Measurements from ENCODE around the gene ZNF532.

The ZNF532 gene

DNA sequence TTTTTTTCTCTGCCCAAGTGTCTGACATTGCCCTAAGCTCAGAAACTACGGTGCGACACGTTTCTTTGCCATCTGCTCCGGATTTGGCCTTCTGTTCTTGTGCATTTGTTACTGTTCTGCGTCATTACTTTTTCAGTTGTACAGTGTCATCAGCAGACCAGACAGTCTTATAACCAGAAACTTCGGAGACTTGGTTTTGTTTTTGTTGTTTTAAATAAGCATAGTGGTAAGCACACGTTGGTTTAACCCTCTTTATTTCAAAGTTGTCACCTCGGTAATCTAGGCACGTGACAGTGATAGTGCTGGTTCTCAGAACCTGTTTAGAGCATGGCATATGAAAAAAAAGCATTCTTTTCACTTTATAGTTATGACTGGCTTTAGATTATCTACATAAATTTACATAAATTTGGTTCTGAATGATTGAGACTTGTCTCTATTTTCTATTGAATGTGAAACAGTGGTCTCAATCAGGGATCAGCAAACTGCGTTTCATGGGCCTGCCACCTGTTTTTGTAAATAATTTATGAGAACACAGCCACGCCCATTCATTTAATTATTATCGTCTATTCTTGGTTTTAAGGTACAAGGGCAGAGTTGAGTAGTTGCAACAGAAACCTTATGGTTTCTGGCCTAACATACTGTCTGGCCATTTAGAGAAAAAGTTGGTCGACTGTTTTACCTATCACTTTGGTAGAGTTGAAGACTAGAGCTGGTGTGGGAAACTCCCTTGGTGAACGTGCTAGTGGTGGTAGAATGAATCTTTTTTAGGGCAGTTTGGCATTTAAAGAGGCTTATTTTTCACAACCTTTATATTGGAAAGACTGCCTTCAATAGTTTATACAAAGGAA, 106.5 kb downstream of the ZNF532 start:
- no peak for DNase-seq (ENCODE audit: low read depth)

DNA sequence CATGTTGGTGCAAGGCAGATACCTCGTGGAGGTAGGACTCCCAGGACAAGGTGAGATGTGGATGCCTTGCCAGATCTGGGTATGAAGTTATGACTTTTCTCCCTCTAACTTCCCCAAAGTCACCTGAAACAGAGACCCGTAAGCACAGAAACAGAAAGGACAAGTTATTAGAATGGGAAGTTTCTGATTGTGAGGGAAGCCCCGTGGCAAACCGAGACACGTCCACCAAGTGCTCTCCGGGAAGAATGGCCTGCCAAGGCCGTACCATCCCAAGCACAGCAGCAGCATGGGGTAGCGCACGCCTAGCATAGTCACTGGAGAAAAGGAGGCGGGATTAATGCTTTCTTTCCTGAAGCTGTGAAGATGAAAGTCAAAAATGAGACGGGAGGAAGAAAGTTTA, 110.6 kb downstream of the ZNF532 start:
- DNase-seq (ENCODE audit: low read depth), result no peak

DNA sequence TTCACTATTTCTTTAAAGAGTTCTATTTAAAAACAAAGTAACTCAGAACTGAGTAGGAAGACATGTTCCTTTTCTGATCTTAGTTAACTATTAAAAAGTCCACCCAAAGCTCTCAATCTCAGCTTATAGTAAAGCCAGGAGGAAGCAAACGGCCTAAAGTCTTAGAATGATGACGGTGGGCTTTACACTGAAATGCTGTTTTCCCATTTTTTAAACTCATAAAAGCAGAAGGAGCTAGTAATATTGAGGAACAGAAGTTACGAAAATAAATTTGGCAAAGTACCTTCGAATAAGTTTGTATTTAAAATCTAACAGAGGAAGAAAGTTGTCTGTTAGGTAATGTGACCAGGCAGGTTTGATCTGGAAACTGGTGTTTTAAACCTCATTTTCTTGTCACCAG, 111.1 kb downstream of the ZNF532 start:
- DNase-seq (ENCODE audit: low read depth), result no peak

DNA sequence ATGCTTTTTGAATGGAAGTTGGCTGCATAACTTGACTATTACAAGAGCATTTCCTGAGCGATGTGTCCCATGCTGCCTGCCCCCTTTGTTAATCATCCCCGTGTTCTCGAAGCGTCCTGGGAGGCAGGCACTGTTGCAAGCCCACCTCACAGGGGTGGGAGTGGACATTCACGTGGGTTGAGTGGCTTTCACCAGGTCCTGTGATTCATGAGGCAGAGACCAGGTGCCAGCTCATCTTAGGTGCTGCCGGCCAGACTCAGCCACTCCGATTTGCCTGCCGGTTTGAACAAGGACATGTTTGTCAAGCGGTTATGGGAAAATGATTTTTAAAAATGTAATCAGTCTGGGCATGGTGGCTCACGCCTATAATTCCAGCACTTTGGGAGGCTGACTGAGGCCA, 112.5 kb downstream of the ZNF532 start:
- no peak for DNase-seq (ENCODE audit: low read depth)

DNA sequence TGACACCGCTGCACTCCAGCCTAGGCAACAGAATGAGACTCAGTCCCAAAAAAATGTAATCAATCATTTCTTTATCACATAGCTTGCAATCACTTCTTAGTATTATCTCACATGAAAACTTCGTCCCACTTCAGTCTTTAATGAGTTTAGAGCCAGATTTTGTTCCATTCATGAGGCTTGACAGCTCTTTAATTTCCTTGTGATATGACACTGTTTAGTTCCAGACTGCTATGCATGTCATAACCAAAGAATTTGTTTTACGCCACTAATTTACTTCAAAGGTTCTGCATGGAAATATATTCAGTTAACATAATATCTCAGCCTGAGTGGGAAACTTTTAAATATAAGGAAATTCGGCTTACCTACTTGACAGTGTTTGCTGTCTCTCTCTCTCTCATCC, 113.1 kb downstream of the ZNF532 start:
- DNase-seq (ENCODE audit: low read depth), result no peak

DNA sequence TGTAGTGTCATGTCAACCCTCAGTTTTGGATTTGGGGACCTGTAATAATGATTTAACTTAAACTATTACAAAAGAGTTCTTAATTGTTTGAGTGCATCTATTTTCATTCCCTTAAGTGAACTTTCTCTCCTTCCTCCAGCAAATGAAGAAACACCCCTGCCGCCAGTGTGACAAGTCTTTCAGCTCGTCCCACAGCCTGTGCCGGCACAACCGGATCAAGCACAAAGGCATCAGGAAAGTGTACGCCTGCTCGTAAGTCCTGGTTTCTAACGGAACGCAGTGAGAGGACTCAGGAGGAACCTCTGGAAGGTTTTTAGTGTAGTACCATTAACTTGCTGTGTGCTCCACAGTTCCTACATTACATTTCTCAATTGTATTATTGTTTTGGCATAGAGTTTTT, 114.2 kb downstream of the ZNF532 start:
- no peak for DNase-seq (ENCODE audit: low read depth)

DNA sequence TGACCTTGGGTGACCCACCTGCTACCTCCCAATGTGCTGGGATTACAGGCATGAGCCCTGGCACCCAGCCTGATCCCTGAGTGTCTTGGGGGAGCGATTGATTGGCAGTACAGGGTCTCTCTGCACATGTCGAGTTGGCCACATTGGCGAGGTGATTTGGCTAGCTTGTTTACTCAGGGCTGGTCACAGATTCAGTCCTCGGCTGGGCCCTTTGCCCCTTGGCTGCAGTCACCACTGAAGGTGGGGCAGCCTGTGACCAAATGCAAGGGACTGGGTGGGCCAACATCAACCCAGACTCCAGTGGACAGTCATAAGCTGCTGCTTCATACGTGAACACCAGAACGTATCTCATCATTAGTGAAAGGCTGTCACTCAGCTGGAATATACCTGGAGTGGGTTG, 114.9 kb downstream of the ZNF532 start:
- DNase-seq (ENCODE audit: low read depth), result no peak

DNA sequence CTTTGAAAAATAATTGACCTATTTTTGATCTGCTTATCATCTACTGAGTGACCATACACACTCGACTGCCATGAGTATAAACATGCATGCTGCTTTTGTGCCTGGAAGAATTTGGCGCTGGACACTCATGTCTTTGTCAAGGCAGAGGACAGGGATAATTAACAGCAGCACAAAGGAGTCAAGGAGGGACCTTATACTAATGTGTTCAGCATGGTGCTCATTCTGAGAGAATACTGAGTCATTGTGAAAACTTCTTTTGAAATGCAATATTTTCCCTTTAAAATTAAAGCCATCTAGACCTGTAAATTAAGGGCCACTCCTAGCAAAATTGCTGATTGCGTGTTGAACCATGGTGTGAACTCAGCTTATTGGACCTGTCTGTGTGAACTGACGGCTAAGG, 116.3 kb downstream of the ZNF532 start:
- no peak for DNase-seq (ENCODE audit: low read depth)

DNA sequence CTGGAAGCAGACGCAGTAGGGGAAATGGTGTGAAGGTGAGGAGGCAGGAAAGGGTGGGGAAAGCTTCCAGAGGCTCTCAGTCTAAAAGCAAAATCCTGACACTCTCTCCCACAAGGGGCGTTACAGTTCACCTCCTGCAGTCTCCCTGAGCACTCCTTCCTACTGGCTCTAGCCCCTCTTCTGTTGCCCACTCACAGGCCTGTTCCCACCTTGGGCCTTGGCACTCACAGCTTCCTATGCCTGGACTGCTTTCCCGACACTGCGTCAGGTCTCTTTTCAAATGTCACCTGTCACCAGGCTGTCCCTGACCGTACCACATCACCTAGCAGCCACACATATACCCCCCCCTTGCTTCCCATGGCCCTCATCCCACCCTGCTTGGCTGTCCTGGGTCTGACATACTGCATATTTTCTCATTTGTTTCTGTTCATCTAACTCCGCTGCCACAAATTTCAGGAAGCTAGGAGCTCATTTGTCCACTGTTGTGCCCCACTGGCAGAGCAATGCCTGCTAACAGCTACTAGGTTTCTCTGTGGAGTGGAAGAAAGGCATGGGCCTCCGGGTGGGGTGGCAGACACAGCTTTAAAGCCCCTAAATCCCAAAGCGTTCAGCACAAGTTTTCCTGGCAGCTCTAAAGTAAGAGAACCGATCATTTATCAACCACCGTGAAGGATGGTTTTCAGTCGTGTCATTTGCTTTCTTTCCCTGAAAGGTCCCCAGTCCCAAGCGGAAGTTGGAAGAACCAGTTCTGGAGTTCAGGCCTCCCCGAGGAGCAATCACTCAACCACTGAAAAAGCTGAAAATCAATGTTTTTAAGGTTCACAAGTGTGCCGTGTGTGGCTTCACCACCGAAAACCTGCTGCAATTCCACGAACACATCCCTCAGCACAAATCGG, 118.8 kb downstream of the ZNF532 start:
- DNase-seq (ENCODE audit: low read depth), result no peak

DNA sequence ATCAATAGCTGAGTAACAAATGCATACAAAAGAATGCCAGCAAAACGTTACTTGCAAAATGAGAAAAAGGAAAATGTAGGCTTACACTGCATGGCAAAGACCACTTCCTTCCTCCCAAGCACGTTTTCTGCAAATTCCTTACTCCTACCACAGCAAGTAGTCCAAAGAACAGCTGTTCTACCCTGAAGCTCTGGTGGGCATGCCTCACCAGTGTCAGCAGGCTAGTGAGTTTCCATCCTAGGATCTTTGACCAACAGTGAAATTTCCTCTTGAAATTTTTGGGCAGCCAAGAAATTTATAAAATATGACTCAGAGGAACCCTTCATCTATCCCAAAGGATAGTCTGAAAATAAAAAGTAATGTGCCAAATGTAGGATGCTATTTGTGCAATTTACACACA, 123.9 kb downstream of the ZNF532 start:
- no peak for DNase-seq (ENCODE audit: low read depth)

DNA sequence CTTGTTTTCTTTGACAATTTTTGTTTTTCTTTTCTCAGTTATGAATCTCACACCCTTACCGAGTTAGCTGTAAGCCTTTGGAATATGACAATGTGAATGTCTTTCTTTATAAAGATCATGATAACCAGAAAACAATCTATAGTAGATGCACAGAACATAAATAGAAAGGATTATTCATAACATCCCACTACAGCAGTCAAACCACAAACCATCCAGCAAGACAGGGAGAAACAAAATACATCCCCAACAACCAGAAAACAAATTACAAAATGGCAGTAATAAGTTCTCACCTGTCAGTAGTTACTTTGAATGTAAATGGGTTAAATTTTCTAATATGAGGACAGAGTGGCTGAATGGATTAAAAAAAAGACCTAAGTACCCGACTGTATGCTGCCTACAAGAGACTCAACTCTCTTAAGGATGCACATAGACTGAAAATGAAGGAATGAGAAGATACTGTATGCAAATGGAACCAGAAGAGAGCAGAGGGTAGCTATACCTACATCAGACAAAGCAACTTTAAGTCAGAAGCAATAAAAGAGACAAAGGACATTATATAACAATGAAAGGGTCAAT, 124.6 kb downstream of the ZNF532 start:
- DNase-seq (ENCODE audit: low read depth), result no peak

DNA sequence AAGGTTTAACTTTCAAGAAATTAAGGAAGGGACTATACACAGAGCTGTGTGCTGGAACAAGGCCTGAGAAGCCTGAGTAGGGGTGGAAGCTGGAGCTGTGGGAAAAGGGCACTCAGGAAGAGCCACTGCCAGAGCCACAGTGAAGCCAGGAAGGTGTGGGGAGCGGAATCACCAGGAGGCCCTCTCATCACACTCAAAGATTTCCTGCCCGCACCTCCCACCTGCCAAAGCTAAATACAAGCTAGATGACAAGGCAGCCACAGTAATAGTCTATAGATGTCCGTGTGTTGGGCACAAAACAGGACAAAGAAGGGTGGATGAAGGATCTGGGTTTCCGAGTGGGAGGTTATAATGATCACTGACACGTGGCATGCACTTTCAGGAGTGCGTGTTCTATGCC, 126.0 kb downstream of the ZNF532 start:
- DNase-seq (ENCODE audit: low read depth), result no peak

DNA sequence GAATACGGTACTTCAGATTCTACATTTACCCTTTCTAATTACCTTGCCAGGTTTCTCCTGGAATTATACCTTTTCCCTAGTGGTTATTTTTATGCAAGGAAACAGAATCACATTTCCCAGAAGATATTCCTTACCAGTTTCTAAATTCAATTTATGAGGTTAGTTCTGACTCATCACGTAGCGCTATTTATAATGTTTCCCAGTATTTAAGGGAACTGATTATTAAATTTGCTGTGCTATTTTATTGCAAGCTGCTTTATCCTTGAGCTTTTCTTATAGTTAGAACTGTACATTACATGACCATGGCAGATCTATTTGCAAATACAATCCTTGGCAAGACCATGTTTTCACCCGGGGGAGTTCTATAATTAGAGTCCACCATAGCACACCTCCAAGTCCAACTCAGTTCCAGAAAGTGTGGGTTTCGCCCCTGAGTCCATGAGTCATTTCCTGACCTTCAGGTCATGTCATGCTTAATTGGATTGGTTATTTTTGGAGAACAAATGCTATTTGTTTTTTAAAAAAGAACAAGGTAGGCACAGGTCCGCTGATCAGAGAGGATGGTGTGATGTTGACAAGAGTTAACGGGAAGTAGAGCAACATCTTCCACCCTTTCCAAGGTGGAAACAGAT, 126.6 kb downstream of the ZNF532 start:
- DNase-seq (ENCODE audit: low read depth), result no peak

DNA sequence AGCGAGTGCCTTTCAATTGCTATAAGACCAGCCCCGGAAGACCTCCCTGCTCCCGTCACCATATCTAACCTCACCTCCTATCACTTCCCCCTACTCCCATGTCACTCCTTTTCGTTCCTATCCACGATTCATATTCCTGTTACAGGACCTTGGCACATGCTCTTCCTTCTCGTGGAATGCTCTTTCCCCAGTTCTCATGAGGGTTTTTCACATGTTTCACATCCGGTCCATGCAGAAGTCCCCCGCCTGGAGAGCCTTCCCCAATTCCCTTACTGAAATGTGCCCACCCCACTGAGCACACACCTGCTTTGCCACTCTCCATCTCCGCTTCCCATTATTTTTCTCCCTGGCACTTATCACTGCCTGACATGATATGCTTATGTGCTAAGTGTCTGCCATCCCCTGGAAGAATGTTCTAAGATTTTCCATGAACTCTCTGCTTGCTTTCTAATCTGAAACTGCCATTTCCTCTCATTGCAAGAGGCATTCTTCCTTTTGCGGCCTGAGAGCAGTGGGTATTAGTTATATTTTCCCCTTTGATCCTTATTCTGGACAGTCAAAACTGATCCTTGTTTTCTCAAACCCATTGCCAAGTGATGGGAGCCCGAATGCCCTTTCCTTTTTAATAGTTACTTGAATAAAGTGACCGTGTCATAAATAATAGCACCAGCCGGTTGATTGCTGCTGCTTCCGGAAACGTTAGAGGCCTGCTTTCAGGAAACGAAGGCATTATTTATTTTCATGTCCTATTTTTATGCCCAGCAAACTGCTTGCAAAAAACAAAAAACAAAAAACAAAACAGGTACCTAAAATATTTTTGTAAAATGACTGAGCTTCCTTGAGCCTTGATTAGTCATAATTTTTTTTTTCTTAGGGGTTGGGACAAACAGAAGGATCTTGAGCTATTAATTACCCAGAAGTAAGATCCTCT, 127.9 kb downstream of the ZNF532 start:
- DNase-seq (ENCODE audit: low read depth), result no peak

DNA sequence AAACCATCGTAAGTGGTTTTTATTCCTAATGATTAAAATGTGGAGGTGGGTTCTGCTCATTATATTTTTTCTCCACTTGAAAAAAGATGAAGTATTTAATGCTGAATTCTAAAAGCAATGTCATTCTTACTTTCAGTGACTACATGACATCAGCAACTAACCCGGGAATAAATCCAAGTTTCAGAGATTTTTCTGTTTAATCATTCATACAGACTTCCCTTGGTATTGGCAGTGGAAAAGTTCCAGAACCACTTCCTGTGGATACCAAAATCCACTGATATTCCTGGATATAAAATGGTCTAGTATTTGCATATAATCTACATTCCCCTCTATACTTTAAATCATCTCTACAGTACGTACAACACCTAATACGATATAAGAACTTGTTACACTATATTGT, 128.6 kb downstream of the ZNF532 start:
- DNase-seq (ENCODE audit: low read depth), result no peak

DNA sequence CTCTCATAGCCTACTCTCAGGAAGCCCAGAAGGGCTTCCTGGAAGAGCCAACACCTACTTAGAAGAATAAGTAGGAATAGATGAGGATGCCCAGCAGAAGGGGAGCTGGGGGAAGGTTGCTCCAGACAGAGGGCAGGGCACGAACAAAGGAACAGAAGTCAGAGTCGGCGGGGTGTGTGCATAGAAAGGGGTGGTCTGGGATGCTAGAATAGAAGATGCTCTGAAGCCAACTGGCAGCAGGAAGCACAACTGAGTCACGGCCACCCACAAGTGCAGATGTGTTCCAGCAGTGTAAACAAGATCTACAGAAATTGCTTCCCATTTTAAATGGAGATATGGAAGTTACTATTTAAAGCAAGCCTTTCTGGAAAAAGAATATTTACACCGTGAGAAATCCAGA, 131.0 kb downstream of the ZNF532 start:
- DNase-seq (ENCODE audit: low read depth), result no peak

DNA sequence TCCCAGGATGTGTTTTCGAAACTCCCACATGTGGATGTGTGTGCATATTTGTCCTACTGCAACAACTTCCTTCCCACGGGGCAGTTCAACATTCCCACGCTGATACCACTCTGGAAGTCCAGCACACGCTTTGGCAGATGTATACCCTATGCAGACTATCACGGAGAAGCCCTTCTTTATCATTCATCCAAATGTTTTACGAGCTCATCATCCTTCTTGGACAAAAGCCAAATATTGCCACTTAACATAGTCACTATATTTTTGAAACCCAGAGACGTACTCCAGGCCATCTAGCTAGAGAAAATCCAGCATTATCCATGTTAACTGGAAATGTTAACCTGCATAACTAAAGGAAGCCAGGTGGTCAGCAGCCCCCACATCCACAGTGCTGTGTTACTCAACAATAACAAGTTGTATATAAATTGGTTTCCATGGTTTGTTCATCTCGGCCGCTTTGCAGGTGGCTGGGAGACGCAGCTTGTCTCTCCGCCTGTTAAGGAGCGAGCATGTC, 131.5 kb downstream of the ZNF532 start:
- no peak for DNase-seq (ENCODE audit: low read depth)

DNA sequence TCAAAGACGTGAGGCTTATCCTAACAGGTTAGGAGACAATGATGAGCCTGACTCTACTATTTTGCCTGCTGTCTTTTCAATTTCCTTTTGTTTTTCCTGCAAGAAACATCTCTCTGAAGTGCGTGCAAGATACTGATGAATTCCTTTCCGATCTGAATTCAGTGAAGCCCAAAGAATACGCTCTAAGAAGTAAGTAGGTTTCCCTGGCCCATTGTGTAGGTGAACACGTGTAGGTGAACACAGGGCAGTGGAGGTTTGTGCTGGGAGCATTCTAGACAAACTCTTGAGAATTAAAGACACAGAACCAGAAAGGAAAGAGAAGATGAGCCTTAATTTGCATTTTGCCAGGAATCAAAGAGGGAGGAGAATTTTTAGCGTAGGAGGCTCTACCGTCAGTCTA, 132.0 kb downstream of the ZNF532 start:
- DNase-seq (ENCODE audit: low read depth), result no peak

DNA sequence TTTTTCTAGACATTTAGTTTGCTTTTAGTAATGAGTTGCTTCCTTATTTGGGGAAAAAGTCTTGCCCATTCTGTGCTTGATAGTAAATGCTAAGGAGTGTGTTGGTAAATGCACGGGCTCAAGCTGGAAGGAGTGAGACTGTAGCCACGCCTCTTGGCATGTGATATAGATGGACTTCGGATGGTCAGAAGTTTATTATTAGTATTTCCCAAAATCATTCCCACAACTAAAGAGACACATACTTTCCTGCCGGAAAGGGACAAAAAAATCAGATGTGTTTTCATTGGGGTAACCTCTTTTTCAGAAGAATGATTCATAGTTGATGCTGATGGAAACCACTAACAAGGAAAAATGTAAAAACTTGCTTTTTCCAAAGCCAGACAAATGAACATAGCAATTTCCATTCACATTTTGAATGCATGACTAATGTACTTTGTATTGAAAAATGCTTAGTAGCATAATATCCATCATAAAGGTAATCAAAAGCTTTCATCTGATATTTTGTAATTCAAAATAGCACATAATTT, 133.2 kb downstream of the ZNF532 start:
- DNase-seq (ENCODE audit: low read depth), result no peak

DNA sequence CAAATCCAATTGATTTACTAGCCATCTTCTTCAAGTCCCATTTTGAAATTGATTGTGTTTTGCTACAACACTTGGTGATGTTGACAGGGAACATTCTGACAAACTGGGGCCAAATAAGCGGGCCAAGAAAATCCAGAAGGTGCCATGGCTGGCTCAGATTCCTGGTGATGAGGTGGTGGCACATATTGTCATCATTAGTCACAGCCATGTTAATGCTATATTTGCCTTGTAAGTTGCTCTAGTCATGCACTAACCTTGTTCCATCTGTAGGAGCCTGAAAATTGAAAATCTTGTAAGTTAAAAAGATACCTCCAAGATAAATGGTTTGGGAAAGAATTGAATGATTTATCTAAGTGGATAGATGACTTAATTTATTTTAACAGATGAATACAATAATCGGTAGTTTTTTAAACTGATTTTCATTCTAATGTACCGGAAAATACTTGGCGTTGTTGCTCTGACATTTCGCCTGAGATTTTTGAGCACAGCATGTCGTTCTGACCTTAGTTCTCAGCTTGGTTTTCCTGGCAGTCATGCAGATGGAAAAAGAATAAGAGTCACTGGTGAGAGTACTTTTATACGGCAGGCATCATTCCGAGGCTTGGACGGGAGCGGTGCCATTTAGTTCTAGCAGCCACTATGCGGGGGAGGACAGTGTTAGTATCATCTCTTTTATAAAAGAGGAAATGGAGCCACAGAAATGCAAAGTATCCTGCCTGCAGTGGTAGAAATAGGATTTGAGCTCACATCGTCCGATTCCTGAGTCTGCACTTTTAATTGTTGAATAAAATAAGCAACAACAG, 133.9 kb downstream of the ZNF532 start:
- DNase-seq (ENCODE audit: low read depth), result no peak

Measured in activated T-cell treated with anti-CD3 and anti-CD28 coated beads for 48 hours (primary cell).